Measurements from ENCODE around the gene SHMT2.
A peak's percentile ranks its signal among the peaks of the same experiment; 100 is the strongest.

SHMT2 gene

DNA sequence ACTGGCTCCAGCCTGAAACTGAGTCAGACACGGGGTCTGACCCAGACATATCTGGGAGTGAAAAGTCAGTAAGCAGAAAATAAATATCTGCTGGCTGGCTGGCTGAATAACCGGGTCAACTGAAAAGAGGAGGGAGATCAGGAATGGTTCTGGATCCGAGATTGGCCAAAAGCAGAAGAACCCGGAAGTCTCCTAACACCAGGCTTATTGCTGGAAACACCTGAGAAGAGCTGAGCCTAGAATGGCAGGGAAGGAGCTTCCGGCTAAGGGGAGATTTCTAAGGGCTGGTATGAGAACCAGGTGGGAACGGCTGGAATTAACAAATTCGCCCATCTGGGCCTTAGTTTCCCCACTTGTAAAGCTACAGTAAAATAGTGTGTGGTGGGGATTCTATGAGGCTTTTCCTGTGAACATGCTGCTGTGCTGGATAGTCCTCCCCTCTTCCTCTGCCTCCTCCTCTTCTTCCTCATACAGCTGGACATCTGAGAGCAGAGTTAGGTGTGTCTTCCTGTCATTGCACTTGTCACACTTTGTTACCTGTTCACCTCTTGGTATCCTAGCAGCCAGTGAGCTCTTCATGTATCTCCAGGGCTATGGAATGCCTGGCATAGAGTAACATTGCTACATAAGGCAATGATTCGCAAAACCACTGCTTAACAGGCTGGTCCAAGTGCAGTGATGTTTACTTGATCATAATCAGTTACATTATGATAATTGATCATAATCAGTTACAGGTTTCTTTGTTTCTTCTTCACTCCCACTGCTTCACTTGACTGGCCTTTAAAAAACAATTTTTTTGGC lies 2.0 kb upstream of the SHMT2 start:
- DNase-seq (ENCODE audit: low read depth): no peak

DNA sequence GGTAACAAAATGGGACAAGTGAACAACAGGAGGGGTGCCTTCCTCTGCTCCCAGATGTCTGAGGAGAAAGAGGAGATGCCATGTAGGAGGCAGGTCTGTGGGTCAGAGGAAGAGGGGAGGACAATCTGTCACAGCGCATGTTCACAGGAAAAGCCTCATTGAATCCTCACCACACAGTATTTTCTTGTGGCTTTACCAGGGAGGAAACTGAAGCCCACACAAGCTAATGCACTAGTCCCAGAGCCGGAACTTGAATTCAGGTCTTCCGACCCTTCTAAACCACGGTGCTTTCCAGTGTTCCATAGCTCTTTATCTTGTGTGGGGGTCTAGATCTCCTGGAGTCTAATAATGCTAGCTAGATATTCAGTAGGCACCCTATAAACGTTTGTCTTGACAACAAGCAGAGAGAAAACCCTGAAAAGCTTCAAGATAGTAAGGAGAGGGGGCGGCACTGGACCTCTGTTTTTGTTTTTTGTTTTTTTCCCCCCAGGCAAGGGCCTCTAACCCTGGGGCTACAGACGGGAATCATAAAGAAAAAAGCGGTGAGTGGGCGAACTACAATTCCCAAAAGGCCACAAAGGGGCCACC lies 371 bp upstream of the SHMT2 start:
- no peak for DNase-seq (ENCODE audit: low read depth)

DNA sequence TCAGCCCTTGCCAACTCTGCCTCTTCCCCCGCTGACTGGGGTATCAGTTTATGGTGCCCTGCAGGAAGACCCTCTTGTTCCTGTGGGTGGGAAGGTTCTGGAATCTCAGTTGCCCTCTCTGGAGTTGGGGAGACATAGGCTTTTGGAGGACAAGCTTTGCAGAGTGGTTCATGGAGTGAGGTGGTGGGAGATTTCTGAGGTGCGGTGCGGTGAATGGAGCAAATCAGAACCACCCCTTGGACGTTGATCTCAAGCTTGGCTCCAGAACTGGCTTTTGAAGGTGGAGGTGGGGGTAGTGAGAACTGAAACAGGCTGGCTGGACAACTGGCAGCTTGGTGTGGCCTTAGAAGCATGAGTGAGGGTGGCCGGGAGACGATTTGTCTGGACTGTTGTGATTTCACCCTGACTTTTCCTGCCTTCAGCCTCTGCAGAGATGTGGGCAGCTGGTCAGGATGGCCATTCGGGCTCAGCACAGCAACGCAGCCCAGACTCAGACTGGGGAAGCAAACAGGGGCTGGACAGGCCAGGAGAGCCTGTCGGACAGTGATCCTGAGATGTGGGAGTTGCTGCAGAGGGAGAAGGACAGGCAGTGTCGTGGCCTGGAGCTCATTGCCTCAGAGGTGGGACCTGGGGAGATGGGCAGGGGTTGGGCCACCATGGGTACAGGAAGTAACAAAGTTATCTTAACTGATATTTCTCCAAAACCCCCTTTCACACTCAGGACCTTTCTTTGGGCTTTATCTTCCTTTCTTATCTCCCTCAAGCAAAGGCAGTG lies 1.1 kb downstream of the SHMT2 start:
- no peak for DNase-seq (ENCODE audit: low read depth)

DNA sequence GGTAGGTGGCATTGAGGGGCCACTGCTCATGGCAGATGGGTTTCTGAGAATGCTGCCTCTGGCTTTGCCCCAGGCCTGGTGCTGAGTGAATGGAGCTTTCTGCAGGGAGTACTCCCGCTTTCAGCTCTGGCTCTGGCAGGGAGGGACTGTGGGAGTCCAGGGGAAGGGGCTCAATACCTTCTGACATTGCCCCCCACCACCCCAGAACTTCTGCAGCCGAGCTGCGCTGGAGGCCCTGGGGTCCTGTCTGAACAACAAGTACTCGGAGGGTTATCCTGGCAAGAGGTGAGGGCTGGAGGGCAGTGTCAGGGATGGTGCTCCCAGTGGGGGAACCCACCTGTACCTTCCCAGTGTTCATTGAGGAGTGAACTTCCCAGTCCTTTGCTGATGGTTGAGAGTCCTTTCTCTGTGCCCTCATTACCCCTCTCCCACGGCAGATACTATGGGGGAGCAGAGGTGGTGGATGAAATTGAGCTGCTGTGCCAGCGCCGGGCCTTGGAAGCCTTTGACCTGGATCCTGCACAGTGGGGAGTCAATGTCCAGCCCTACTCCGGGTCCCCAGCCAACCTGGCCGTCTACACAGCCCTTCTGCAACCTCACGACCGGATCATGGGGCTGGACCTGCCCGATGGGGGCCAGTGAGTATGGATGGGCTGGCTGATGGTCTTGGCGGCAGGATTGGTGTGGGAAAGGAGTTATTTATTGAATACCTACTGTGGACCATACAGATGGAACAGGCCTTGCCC lies 1.9 kb downstream of the SHMT2 start:
- DNase-seq (ENCODE audit: low read depth): no peak

DNA sequence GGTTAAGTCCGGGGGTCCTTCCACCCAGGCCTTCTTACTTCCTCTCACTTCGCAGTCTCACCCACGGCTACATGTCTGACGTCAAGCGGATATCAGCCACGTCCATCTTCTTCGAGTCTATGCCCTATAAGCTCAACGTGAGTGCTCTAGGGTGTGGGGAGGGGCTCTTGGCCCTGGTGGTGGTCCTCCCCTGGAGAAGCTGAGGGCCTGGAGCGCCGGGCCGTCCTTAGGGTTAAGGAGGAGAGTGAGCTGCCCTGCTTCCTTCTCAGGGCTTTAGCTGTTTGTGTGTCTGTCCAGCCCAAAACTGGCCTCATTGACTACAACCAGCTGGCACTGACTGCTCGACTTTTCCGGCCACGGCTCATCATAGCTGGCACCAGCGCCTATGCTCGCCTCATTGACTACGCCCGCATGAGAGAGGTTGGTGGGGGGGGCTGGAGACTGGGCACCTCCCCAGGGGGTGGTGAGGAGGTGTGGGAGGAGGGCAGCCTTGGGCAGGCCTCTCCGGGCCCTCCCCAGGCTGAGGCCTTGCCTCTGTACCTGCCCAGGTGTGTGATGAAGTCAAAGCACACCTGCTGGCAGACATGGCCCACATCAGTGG lies 2.7 kb downstream of the SHMT2 start:
- DNase-seq (ENCODE audit: low read depth): no peak

DNA sequence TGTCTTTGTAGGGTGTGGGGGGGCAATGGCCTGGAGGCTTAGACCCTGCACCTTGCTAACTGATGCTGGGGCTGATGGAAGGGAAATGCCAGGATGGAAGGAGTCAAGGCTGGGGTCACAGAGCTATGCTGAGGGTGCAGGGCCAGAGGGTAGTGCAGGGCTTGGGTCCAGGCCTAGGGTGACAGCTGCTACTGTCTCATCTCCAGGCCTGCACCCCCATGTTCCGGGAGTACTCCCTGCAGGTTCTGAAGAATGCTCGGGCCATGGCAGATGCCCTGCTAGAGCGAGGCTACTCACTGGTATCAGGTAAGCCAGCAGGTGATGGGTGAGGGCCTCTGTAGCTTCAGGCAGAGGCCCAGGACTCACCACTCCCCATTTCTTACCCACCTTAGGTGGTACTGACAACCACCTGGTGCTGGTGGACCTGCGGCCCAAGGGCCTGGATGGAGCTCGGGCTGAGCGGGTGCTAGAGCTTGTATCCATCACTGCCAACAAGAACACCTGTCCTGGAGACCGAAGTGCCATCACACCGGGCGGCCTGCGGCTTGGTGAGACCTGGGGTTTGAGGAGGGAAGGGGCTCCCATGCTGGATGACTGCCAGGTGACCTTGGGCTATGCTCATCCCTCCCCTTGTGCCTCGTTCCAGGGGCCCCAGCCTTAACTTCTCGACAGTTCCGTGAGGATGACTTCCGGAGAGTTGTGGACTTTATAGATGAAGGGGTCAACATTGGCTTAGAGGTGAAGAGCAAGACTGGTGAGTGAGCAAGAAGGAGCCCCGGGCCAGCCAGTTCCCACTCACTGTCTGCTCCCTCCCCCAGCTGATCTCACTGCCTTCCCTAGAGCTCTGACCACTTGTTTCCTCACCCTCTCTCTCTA lies 4.1 kb downstream of the SHMT2 start:
- peak; percentile 85 for DNase-seq (ENCODE audit: low read depth)

DNA sequence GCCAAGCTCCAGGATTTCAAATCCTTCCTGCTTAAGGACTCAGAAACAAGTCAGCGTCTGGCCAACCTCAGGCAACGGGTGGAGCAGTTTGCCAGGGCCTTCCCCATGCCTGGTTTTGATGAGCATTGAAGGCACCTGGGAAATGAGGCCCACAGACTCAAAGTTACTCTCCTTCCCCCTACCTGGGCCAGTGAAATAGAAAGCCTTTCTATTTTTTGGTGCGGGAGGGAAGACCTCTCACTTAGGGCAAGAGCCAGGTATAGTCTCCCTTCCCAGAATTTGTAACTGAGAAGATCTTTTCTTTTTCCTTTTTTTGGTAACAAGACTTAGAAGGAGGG lies 4.7 kb downstream of the SHMT2 start:
- no peak for DNase-seq (ENCODE audit: low read depth)

DNA sequence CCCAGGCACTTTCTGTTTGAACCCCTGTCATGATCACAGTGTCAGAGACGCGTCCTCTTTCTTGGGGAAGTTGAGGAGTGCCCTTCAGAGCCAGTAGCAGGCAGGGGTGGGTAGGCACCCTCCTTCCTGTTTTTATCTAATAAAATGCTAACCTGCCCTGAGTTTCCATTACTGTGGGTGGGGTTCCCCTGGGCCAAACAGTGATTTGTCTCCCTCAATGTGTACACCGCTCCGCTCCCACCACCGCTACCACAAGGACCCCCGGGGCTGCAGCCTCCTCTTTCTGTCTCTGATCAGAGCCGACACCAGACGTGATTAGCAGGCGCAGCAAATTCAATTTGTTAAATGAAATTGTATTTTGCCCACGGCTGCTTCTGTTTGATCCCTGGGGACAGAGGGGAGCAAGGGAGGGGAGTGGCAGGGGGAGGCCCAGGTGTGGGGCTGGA lies 5.1 kb downstream of the SHMT2 start:
- no peak for DNase-seq (ENCODE audit: low read depth)

DNA sequence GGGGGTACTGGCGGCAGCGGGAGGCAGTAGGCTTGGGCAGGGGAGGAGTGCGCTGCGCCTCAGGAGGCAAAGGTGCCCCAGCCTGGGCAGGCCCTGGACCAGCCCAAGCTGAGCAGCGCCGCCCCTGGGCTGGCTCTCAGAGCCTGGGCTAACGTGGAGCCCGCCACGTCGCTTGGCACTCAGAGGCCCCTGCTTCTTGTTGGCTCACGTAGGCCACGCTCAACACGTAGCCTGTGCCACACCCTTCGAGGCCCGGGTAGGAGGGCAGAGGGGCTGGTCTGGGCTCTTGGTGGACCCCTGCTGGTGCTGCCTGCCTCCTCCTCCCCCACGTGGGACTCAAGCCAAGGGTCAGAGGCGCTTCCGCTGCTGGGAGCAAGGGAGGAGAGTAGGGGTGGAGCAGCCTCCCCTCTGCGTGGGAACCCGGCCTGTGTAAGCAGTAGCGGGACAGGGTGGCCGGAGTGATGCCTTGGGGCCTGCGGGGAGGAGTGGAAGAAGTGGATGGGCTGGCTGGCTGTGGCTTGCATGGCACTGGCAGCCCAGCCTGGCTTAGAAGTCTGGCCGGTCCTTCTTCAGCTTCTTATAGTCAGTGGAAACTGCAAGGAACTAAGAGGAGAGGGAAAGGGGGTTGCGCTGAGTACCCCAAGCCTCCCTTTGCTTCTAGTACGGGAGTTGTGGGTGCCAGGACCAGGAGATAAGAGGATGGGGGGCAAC lies 5.7 kb downstream of the SHMT2 start:
- DNase-seq (ENCODE audit: low read depth): peak; percentile 51

DNA sequence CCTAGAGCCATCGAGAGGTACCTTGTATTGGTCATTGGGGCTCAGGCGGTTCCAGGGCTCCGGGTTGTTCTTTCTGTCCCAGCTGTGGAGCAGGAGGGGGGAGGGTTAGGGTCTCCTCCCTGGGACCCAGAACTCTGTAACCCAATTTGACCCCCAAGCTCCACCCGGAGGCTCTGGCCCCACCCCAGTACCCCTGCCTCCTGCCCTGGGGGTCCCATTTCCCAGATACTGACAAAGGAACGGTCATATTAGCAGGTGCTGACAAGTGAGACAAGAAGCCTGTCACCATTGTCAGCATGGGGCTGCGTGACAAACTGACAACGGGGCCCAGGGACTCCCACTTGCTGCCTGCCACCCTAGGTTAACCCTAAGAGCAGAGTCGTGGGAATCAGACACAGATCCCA lies 6.2 kb downstream of the SHMT2 start:
- DNase-seq (ENCODE audit: low read depth): no peak

DNA sequence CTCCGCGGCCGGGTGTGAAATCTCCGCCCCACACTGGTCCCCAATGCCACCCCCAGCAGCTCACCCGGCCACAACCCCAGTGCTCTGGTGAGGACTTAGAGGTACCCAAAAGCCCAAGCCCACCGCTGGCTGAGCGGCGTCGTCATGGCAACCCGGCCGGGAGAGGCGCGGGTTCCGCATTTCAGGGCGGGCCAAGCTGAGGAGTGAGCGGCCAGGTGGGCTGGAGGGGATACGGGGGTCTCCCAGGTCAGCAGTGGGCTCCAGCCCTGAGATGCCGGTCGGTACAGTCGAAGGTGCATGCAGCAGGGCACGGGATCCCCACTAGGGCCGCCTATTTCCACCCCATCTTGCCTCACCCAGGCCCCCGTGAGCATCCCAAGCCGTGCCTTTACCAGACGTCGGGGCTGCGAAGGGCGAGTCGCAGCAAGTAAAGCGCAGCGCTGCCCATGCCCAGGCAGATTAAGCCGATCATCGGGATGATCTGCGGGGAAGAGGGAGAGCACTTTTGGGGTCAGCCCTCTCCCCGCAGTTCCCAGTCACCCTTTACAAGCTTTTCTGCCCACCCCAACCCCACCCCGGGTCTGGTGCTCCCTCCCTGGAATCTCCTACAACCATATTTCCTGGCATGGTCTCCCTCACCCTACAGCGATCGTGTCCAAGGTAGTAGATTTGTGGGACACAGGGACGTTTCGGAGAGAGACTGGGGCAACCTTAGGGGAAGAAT lies 6.9 kb downstream of the SHMT2 start:
- DNase-seq (ENCODE audit: low read depth): no peak

DNA sequence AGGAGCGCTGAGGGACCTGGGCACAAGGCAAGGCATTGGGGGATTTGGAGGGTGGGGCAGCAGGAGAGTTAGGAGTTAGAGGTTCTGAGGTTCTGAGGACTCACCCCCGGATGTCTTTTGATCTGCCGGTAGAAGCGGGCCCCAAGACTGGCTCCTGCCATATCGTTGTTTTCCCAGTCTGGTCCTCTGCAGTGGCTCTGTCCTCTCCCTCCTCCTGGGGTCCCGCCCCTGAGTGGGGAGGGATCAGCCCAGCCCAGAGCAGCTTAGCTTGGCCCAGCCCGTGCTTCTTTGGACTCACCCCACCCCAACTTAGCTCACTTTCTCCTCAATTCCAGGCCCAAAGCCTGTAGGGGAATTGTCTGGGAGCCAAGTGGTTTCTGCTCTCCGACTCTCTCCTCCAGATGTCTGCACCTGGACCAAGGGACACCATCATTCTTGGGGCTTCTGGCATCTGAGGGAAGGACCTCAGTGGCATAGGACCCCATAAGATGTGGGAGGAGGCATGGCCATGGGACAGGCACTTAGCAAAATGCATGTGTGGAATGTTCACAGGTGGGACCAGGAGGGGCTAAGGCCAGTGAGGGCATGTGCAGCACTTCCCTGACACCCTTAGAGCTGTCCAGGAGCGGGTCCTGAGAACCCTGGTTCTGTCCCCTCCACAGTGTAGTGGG lies 7.5 kb downstream of the SHMT2 start:
- DNase-seq (ENCODE audit: low read depth): no peak

DNA sequence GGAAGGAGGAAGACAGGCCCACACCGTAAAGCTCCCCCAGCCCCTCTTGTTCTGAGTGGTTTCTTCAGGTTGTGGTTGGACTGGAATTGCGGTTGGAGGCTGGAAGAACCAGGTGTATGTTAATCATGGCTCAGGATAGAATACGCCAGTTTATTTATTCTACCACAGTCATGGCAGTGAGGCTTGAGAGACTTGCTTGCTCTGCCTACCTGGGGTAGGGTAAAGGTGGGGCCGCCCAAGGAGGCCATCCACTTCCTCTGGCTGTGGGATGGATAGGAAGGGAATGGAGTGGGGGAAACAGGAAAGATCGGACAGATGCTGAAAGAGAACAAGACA lies 8.1 kb downstream of the SHMT2 start:
- DNase-seq (ENCODE audit: low read depth): no peak

DNA sequence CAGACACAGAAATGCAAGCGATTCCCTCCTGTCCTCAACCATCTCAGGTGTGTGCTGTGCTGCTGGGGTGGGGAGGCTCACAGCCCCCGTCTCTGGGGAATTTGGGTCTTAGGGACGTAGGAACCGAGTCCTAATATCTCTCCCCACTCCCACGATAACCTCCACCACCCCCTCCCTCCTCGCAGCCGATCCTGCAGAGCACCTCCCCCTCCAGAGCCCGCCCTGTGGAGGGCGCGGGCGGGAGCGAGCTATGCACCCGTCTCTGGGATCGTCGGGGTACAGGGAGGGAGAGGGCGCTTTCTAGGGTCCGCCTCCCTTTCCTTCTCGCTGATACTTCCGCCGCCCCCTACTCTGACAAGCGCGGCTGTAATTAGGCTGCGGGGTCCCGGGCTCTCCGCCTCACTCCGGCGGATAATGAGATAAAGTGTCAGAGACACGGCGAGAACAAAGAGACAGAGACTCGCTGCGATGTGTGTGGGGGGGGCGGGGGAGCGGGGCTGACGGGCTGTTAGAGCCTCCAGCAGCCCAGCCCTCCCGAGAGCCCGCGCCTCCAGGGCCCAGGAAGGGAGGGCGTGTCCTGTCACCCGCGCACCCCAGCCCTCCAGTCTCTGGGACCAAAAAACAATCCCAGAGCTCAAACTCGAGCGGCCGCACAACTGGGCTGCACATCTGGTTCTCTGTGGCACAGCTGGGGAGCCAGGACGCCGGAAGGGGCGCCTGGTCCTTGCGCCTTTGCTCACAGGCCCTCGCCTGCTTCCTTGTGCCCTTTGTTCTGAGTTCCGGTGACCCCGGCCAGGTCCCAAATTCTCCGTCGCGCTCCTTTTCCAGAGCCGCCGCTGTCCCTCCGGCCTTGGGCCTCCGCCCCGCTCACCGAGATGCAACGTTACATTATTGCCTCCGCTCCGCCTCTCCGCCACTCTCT lies 8.7 kb downstream of the SHMT2 start:
- DNase-seq (ENCODE audit: low read depth): no peak

DNA sequence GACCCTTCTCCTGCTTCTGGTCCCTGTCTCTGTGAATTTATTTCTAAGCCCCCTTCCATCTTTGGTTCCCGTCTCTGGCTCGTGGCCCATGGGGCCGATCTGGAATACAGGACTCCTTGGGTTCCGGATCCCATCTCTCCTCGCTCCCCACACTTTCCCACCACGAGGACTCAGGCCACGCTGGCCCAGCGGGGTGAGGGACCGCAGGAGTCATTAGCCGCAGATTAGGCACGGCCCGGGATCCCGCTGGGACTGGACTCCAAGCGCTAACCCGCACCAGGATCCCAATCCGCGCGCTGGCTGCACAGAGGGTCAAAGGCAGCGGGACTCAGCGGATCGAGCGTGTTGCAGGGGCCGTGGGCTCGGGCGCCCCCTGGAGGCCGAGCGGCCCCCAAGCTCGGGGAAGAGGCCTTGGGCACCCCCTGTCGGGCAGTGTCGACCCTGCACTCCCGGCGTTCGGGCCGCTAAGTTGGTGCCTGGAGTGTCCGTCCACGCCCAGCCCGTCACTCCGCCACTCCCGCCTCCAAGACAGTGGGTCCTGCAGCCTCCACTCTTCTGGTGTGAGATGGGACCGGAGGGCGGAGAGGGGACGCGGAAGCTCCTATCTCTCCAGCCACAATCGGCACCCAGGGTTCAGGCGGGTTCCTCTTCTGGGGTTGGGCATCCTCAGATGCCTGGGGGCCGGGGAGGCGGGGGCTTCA lies 9.5 kb downstream of the SHMT2 start:
- DNase-seq (ENCODE audit: low read depth): peak; percentile 74

DNA sequence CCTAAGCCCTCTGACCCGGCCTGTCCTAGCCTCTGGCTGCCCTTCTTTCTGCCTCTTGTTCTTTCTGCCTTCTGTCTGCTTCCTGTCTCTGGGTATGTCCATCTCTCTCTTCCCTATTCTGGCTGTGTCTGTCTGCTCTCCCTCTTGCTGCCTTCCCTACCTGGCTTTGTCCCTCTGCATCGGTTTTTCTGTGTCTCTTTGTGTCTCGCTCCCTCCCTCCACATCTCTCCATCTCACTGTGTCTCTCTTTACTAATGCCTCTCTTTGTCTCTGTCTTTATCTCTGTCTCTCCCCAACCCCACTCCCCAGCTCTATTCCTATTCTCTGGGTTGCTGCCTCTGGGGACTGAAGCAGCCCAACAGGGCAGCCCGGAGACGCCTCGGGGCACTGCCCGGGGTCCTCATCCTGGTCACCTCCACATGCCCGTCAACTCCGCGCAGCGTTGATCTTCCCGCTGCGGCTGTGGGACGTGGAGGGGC lies 10.1 kb downstream of the SHMT2 start:
- DNase-seq (ENCODE audit: low read depth): no peak
